NT2/D1 (cell line): ENCODE data around the gene TAS2R46.
"Not testable (repeated sequence)": the region's sequence is repeated elsewhere in the genome, so short reads cannot be mapped to it uniquely, and the experiment has no call there.

Experiments
- DNase-seq: peaks from one replicate; pipeline ENCODE4 v3.0.0-alpha.2; 2011; ENCODE audit warnings: low read depth, low spot score
- H3K27me3 ChIP-seq: 2 replicates; pipeline ENCODE4 v1.6.0; 2011; ENCODE audit warnings: mild to moderate bottlenecking; ENCODE audit not compliant: insufficient read length, insufficient read depth
- H3K36me3 ChIP-seq: 2 replicates; pipeline ENCODE4 v1.6.1; 2011; ENCODE audit warnings: mild to moderate bottlenecking, low read length, mixed read lengths; ENCODE audit not compliant: insufficient read depth, insufficient read length
- H3K4me1 ChIP-seq: 2 replicates; pipeline ENCODE4 v1.5.1; 2011; ENCODE audit not compliant: insufficient read depth, insufficient read length
- H3K4me3 ChIP-seq: 2 replicates; pipeline ENCODE4 v1.5.1; 2011; ENCODE audit warnings: low read depth; ENCODE audit not compliant: insufficient read length
- H3K9ac ChIP-seq: 2 replicates; pipeline ENCODE4 v1.6.0; 2011; ENCODE audit warnings: low read depth; ENCODE audit not compliant: insufficient read length
- H3K9me3 ChIP-seq: 2 replicates; pipeline ENCODE4 v1.5.1; 2011; ENCODE audit warnings: mild to moderate bottlenecking, low read length; ENCODE audit not compliant: insufficient read depth
- SUZ12 ChIP-seq: IDR thresholded peaks from 2 replicates; pipeline ENCODE4 v1.6.1; 2011; ENCODE audit not compliant: insufficient read length, insufficient read depth; ENCODE audit errors: extremely low read depth
- YY1 ChIP-seq: IDR thresholded peaks from 2 replicates; pipeline ENCODE4 v1.6.1; 2011; ENCODE audit not compliant: insufficient read length, insufficient read depth
- ZNF274 ChIP-seq: IDR thresholded peaks from 2 replicates; pipeline ENCODE4 v1.6.1; 2011; ENCODE audit warnings: mild to moderate bottlenecking, low read depth, low read length

The TAS2R46 gene

DNA sequence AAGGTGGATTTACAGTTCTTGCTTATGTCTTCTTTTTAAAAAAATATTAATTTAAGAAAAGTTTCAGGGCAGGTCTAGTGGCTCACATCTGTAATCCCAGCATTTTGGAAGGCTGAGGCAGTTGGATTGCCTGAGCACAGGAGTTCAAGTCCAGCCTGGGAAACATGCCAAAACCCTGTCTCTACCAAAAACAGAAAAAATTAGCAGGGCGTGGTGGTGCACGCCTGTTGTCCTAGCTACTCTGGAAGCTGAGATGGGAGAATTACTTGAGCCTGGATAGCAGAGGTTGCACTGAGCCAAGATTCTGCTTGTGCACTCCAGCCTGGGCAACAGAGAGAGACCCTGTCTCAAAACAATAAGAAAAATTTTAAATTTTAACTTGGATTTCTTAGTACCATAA, 5.4 kb upstream of the TAS2R46 start:
- no peaks in the 10 kb centered on the region for H3K4me1 ChIP-seq
- H3K27me3 ChIP-seq, result no peaks in the 10 kb centered on the region
- H3K36me3 ChIP-seq, result peaks cover 2% of the 10 kb centered on the region
- no peaks in the 10 kb centered on the region for H3K9me3 ChIP-seq
- DNase-seq, result no peak
- no peak for TF ChIP-seq YY1
- no peak for TF ChIP-seq ZNF274
- no peak for TF ChIP-seq SUZ12
- H3K4me3 ChIP-seq, result no peak overlapping the region
- H3K9ac ChIP-seq, result no peak overlapping the region

GRCh38 chr12:11059784-11060183, 2.3 kb downstream of the TAS2R46 start:
- H3K9me3 ChIP-seq, result no peaks in the 10 kb centered on the region
- no peak for DNase-seq
- TF ChIP-seq ZNF274 (no peak), SUZ12 (no peak), YY1 (no peak)
- no peaks in the 10 kb centered on the region for H3K4me1 ChIP-seq
- H3K9ac ChIP-seq, result no peak overlapping the region
- H3K4me3 ChIP-seq, result no peak overlapping the region
- no peaks in the 10 kb centered on the region for H3K27me3 ChIP-seq
- peaks cover 7% of the 10 kb centered on the region for H3K36me3 ChIP-seq

DNA sequence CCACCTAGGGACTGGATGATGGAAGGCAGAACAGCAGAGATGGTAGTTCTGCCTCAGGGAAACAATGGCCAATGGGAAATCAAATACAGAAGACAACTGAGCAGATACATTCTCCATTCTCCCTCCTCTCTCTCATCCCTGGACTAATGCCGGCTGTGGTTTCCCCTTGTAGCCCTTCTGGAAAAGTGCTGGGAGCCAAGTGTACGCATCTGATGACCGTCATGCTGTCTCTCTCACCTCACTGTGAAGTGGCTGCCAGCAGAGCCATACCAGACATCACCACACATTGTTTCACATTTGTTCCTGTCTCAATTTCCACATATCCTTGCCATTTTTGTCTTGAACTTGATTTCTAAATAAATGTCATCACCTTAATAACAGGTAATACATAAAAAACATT, 3.1 kb downstream of the TAS2R46 start:
- Histone ChIP-seq H3K27me3 (no peaks in the 10 kb centered on the region), H3K9ac (no peak overlapping the region), H3K9me3 (no peaks in the 10 kb centered on the region), H3K4me1 (no peaks in the 10 kb centered on the region), H3K36me3 (peaks cover 7% of the 10 kb centered on the region), H3K4me3 (no peak overlapping the region)
- DNase-seq, result no peak
- TF ChIP-seq SUZ12 (no peak), YY1 (no peak), ZNF274 (no peak)

- peaks cover 22% of the 10 kb centered on the region for H3K9me3 ChIP-seq
- TF ChIP-seq ZNF274 (no peak), SUZ12 (no peak), YY1 (no peak)
- H3K4me3 ChIP-seq, result no peak overlapping the region
- no peak for DNase-seq
- H3K9ac ChIP-seq, result no peak overlapping the region
- H3K4me1 ChIP-seq, result no peaks in the 10 kb centered on the region
- no peaks in the 10 kb centered on the region for H3K27me3 ChIP-seq
- peaks cover 11% of the 10 kb centered on the region for H3K36me3 ChIP-seq
Observed at GRCh38 chr12:11055306-11055705, 6.8 kb downstream of the TAS2R46 start.

GRCh38 chr12:11049806-11050531, 12.1 kb downstream of the TAS2R46 start:
- H3K9me3 ChIP-seq, result peaks cover 28% of the 10 kb centered on the region
- not testable (repeated sequence) for H3K4me1 ChIP-seq, DNase-seq, H3K9ac ChIP-seq, H3K4me3 ChIP-seq, H3K27me3 ChIP-seq
- peaks cover 24% of the 10 kb centered on the region for H3K36me3 ChIP-seq

DNA sequence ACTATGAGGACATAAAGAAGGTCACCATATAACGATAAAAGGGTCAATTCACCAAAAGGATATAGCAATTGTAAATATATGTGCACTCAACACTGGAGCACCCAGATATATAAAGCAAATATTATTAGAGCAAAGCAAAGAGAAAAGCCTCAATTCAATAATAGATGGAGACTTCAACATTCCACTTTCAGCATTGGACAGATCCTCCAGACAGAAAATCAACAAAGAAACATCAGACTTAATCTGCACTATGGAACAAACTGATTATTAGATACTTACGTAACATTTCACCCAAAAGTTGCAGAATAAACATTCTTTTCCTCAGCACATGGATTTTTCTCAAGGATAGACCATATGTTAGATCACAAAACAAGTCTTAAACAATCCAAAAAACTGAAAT, 20.7 kb downstream of the TAS2R46 start:
- H3K4me1 ChIP-seq, H3K9ac ChIP-seq, DNase-seq, H3K9me3 ChIP-seq, H3K4me3 ChIP-seq, H3K27me3 ChIP-seq: not testable (repeated sequence)
- peaks cover 11% of the 10 kb centered on the region for H3K36me3 ChIP-seq

DNA sequence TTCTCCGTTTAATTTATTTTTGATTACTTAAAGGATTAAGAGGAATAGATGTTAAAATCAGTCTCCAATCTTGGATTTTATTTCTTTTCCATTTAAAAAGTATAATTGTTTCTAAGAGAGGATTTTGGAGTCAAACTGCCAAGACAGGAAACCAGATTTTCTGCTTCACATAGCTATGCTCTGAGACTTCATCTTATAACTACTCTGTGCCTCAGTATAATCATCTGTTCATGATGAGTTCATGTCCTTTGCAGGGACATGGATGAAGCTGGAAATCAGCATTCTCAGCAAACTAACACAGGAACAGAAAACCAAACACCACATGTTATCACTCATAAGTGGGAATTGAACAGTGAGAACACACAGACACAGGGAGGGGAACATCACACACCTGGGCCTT, 21.9 kb downstream of the TAS2R46 start:
- TF ChIP-seq SUZ12 (no peak), YY1 (no peak), ZNF274 (no peak)
- Histone ChIP-seq H3K9ac (no peak overlapping the region), H3K4me1 (no peaks in the 10 kb centered on the region), H3K9me3 (no peaks in the 10 kb centered on the region), H3K36me3 (peaks cover 5% of the 10 kb centered on the region), H3K27me3 (no peaks in the 10 kb centered on the region), H3K4me3 (no peak overlapping the region)
- DNase-seq, result no peak

- DNase-seq, result no peak
- Histone ChIP-seq H3K4me1 (no peaks in the 10 kb centered on the region), H3K9ac (no peak overlapping the region), H3K36me3 (no peaks in the 10 kb centered on the region), H3K27me3 (no peaks in the 10 kb centered on the region), H3K9me3 (no peaks in the 10 kb centered on the region), H3K4me3 (no peak overlapping the region)
- TF ChIP-seq ZNF274 (no peak), SUZ12 (no peak), YY1 (no peak)
Observed at GRCh38 chr12:11039171-11039570, 22.9 kb downstream of the TAS2R46 start.

- not testable (repeated sequence) for H3K4me1 ChIP-seq, H3K36me3 ChIP-seq, H3K27me3 ChIP-seq, H3K9me3 ChIP-seq, DNase-seq, H3K4me3 ChIP-seq, H3K9ac ChIP-seq
Observed at GRCh38 chr12:11033959-11034358, 28.1 kb downstream of the TAS2R46 start.
